Measurements from ENCODE around the gene PROS1.
"Not testable (repeated sequence)": the region's sequence is repeated elsewhere in the genome, so short reads cannot be mapped to it uniquely, and the experiment has no call there.

PROS1 gene

DNA sequence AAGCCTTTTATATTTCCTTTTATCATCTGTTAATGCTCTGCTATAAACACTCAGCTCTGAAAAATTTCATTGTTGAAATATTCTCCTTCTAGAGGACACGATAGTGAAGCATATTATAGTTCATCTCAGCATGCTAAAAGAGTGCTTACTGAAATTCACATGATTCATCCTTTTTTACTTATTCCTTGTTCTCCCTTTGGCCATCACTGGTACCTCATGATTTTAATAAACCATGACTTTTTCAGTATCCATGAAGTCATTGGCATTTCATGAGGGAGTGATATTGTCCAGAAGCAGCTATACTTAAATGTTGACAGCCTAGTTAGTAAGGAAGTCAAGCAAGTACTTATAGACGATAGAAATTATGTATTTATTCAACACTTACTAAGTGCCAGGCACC lies 112.7 kb downstream of the PROS1 start:
- DNase-seq, result no peak

GRCh38 chr3:93855401-93855800 lies 118.3 kb downstream of the PROS1 start:
- DNase-seq, result no peak

- not testable (repeated sequence) for DNase-seq
Measured at GRCh38 chr3:93852228-93852627, 121.5 kb downstream of the PROS1 start.

DNA sequence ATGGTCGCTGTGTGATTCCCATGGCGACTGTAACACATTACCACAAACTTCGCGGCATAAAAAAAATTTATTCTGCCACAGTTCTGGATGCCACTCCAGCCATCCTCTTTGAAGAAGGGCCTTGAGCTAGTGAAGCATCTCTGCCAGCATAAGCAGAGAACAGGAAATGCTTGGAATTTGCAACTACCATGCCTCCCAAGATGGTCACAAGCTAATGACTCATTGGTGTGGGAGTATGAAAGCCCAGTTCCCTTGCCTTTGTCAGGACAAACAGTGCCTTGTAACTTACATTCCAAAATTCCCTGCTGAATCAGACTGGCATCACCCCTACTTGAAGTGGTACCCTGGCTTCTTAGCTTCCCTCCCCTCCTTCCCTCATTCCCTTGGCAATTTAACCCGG lies 129.7 kb downstream of the PROS1 start:
- DNase-seq, result no peak

- DNase-seq, result not testable (repeated sequence)
Measured at GRCh38 chr3:93839193-93839592, 134.5 kb downstream of the PROS1 start.

All from activated CD4-positive, alpha-beta T cell treated with anti-CD3 and anti-CD28 coated beads, Interleukin-2, amount 50 U/mL, for 16 hours (primary cell).